Measurements from ENCODE around the gene TCEAL7.

GRCh38 chrX:103363046-103363445 lies 33.0 kb downstream of the TCEAL7 start:
- TF ChIP-seq, protein P1, sequence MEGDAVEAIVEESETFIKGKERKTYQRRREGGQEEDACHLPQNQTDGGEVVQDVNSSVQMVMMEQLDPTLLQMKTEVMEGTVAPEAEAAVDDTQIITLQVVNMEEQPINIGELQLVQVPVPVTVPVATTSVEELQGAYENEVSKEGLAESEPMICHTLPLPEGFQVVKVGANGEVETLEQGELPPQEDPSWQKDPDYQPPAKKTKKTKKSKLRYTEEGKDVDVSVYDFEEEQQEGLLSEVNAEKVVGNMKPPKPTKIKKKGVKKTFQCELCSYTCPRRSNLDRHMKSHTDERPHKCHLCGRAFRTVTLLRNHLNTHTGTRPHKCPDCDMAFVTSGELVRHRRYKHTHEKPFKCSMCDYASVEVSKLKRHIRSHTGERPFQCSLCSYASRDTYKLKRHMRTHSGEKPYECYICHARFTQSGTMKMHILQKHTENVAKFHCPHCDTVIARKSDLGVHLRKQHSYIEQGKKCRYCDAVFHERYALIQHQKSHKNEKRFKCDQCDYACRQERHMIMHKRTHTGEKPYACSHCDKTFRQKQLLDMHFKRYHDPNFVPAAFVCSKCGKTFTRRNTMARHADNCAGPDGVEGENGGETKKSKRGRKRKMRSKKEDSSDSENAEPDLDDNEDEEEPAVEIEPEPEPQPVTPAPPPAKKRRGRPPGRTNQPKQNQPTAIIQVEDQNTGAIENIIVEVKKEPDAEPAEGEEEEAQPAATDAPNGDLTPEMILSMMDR (conservative IDR thresholded peaks at IDR 0.05): no peak
- no peak for TF ChIP-seq EZH2 (IDR thresholded peaks at IDR 0.05; ENCODE audit: low read depth)

Measured in PC-9 (cell line).